ENCODE data around the gene MACROD2.

DNA sequence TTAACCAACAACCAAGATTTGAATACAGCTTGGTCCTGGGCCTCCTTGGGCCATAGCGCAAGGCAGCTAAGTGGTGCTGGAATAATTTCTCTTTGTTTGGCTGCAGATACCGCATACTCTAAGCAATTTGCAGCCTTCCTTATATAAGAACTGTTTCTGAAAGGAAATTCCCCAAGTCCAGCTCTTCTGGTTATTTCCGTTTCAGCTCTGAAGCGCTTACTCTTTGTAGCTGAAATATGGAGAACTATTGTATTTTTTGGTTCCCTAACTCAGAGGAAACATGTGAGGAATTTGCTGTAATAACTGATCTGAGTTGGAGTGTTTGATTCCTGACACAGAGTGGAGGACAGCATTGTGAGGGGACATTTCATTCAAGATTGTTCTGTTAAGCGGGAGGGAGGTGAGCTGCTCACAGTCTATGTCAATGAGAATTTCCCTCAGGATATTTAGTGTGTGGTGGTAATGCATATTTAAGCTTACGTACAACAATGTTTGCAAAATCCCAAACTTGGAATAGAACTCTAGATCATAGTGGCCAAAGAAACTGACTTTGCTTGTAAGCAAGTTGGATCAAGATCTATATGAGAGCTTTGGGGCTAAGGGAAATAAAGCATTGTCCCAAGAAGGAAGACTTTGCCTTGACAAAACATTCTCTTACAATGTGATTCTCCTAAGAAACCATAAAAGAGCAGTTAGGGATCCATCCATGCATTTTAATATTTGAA is 918.7 kb downstream of the MACROD2 start:
- TF ChIP-seq, protein P1, sequence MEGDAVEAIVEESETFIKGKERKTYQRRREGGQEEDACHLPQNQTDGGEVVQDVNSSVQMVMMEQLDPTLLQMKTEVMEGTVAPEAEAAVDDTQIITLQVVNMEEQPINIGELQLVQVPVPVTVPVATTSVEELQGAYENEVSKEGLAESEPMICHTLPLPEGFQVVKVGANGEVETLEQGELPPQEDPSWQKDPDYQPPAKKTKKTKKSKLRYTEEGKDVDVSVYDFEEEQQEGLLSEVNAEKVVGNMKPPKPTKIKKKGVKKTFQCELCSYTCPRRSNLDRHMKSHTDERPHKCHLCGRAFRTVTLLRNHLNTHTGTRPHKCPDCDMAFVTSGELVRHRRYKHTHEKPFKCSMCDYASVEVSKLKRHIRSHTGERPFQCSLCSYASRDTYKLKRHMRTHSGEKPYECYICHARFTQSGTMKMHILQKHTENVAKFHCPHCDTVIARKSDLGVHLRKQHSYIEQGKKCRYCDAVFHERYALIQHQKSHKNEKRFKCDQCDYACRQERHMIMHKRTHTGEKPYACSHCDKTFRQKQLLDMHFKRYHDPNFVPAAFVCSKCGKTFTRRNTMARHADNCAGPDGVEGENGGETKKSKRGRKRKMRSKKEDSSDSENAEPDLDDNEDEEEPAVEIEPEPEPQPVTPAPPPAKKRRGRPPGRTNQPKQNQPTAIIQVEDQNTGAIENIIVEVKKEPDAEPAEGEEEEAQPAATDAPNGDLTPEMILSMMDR (conservative IDR thresholded peaks at IDR 0.05; ENCODE audit: low read depth in 2 of 2), result no peak
- TF ChIP-seq EZH2 (IDR thresholded peaks at IDR 0.05; ENCODE audit: low read depth, unreplicated experiment) (no peak), POLR2AphosphoS5 (IDR thresholded peaks at IDR 0.05; ENCODE audit: low read depth) (no peak), CREB1 (CRISPR knock-in tag; IDR thresholded peaks at IDR 0.05; ENCODE audit: low read depth) (no peak)

Measured in GM23338 (cell line).